GM19397 (cell line): ENCODE results near the gene TRUB2.

ENCODE experiments used
- ATAC-seq: cut with Tn5 transposase; IDR thresholded peaks from one replicate; pipeline ENCODE4 v1.9.1; 2021; ENCODE audit warnings: mild to moderate bottlenecking, moderate library complexity; ENCODE audit not compliant: unreplicated experiment

Gene TRUB2

DNA sequence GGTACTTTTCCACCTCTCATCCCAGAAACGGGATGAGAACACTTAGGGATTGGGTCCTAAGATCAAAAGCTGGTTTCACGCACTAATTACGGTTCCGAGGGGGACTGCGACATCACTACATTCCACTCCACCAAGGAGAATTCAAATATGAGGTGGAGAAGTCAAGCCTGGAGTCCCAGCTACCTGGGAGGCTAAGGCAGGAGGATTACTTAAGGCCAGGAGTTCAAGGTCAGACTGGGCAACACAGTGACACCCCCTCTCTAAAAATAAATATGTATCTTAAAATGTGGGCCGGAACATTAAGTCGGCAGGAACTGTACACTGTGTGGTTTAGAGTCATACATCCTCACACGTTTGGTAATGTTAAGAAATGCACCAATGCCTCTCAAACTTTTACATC lies 48.0 kb downstream of the TRUB2 start:
- no peak for ATAC-seq

DNA sequence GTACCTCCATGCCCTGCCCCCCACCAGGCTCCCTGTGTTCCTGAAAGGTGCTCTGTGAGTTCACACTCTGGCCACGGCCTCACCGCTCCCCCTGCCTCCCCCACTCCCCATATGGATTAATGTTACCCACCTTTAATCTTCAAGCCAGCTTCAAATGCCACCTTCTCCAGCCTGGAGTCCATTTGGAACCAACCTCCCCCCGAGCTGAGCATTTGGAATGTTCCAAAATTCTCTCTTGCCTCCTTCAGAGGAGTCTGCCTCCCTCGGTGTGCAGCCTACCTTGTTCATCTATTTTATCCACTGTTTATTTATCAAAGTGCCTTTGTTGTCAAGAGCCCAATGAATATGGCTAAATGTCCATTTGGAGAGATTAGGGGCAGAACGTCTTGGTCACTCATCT lies 50.7 kb downstream of the TRUB2 start:
- ATAC-seq = no peak

DNA sequence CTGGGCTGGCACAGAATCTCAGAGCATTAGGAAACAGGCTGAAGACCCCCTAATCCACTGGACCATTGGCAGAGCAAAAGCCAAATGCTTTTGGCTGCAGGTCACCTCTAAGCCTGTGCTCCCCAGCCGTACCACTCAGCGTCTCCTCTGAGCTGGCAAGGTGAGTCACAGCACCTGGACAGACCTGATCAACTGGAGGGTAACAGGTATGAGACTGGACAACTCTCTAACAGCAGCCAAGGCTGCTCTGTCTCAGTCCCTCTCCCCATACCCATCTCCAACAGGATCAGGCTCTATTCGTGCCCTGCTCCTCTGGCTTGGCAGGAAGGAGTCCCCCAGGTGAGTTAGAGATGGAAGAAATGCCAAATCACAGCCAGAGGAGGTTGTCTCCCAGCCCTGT lies 51.1 kb downstream of the TRUB2 start:
- no peak for ATAC-seq

DNA sequence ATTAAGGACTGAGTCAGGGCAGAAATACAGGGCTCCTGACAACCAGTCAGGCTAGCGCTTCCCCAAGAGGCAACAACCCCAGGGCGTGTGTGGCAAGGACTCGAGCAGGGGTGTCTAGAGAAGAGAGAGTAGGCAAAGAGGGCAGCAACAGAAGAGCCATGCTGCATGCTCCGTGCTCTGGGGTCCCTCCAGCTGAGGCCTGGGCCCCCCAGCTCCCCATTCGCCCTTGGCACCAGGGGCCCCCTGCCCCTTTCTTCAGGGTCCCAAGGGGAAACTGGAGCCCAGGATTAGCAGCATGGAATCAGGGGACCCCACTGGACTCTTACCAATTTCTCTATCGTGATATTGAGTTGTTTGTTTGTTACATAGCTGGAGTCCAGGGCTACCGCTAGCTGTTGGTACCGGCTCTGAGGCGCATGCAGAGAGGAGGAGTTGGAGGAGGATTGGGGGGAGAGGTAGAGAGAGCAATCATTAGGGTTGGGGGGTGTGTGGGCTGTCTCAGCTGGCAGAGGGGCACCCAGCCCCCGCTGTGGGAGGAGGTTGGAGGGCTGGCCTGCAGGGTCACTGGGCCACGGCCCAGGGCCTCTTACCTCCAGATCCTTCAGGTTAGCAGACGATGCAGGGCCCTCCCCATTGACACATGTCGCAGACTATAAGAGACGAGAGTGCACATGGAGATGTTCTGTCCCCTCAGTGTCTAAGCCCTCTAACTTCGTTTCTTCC lies 55.2 kb downstream of the TRUB2 start:
- ATAC-seq = no peak

DNA sequence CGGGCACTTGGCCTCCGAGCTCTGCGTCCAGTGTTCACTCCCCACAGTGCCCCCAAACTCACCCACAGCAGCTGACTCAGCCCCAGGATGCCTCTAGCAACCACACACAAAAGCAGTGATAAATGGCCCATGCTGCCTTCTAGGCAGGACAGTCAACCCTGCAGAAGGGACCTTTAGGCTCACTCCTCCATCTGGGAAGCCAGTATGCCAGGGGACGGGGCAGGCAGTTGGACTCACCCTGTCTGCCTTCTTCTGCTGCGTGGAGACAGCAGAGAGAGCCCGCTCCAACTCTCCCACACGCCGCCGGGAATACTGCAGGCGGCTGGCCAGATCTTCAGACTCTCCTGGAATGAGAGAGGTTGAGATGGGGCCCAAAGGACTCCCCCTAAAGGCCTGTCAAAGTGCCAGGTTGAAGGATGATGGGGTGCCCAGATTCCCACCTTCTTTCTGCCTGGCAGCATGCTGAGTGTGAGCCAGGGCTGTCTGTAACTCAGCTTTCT lies 56.8 kb downstream of the TRUB2 start:
- no peak for ATAC-seq

DNA sequence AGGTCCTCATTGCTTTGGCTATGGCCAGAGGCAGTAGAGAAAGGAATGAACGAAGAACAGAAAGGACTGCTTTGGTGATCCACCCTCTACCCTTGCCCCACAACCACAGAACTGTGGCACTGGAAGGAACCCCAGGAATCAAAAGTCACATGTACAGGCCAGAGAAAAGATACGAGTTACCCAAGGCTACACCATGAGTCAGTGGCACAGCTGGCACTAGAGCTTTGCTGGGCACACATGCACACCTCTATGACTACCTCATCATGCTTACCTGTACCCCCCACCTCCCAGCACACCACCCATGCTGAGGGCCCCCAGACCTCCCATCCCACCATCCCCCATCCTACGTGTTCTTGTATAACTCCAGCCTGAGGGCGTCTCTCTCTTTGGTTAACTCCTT lies 59.6 kb downstream of the TRUB2 start:
- no peak for ATAC-seq

DNA sequence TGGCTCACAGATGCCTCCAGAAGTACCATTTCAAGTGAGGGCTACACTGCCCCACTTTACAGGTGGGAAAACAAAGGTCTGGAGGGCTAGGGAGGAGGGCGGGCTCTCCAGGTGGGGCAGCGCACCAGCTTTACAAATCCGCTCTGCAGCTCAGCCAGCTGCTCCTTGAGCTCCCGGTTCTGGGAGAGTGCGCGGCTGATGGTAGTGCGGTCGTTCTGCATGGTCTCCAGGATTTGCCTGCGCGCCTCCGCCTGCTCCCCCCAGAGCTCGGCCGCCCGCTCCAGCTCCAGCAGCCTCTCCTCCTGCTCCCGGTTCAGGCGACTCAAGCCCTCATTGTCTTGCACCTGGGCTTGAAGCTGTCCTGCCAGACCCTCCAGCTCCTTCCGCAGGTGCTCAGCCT lies 61.9 kb downstream of the TRUB2 start:
- ATAC-seq = no peak

DNA sequence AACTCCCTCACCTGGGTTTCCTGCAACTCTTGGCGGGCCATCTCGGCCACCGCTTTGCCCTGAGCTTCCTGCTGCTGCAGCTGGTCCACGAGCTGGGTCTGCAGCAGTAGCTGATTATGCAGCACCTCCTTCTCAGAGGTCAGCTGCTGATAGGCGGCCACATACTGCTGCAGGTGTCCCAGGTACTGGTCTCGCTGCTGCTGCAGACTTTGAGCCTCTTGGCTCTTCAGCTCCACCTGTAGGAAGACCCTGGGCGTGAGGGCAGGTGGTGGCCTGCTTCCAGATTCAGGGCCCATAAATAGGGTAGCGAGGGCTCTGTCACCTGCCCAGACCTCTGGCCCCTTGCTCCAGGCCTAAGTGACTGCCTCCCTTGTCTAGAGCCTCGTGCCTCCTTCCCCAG lies 63.1 kb downstream of the TRUB2 start:
- no peak for ATAC-seq

DNA sequence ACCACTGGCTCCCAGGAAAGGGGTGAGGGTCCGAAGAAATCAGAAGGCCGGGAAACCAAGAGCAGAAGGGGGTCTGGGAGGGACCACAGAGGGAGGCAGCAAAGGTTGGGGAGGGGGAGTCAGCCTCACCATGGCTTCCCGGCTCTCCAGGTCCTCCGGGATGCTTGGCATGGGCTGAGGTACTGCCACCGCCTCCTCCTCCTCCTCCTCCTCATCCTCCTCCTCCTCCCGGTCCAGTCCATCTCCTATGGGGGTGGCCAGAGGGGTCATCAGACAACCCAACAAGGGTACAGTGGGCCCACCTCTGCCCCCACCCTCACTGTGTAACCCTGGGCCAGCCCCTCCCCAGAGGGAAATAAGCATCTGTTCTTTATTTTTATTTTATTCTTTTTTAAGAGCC lies 63.9 kb downstream of the TRUB2 start:
- no peak for ATAC-seq

DNA sequence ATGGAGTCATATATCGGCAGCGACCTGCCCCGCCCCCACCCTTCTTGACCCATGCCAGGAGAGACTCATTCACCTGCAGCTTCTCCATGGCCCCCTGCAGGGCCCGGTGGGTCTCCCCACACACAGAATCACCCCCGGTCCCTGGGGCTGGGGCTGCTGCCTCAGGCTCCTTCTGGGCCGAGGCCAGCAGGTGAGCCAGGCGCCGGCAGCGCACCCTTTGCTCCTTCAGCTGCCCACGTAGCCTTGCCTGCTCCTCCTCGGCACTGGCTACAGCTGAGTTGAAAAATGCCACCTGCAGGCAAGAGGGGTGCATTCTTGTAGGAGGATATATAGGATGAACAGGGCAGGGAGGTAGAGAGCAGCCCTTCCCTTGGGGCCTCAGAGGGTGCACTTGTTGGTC lies 64.3 kb downstream of the TRUB2 start:
- no peak for ATAC-seq

DNA sequence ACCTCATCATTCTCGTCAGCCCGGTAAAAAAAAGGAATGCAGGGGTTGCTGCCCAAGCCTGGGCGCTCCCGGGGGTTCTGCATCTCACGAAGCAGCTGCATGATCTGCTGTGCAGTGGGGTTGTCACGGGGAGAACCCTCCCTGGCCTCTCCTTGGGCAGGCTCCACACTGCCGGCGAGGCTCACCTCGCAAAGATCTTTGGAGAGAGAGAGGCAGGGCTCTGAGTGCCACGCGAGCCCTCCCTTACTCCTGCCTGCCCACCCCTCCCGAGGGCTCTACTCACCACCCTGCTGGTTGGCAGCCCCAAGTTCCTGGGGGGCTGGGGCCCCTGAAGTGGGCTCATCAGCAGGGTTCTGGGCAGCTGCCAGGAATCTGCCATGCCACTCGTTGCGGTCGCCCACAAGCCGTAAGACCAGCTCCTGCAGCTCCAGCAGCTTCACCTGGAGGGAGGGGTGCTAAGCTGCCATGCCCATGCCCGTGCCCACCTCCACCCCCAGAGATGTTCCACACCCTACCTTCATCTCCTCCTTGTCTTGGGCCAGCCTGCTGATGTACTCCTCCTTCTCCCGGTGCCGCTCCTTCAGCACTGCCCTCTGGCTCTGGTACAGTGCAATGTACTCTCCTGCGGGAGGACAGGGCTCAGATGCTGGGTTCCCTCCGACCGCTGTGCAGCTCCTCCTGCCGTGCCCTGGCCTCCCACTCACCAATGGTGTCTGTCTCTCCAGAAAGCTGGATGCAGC lies 65.0 kb downstream of the TRUB2 start:
- ATAC-seq = no peak
